Kasumi-1 (cell line): ENCODE data around the gene MYRF.

Source experiments
- DNase-seq, 2 experiments: peaks; one replicate each; lab custom pipeline; 2025; lab: John Stamatoyannopoulos, UW

The MYRF gene

DNA sequence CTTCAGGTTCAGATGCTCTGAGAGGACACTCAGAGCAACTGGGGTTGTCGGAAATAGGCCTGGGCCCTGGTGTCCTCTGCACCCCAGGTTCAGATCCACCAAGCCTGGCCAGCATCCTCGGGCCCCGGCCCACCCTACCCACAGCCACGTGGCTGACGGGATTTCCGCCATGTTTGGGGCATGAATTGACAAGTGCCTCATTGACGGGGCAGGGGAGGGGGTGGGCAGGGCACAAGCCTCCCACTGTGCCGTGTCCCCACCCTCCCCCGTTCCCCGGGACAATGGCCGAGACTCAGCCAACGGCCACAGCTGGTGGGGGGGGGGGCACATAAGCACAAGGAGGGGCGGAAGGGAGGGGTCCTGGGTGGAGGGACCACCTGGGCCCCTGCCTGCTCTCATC is 8.5 kb downstream of the MYRF start:
- no peak for DNase-seq

DNA sequence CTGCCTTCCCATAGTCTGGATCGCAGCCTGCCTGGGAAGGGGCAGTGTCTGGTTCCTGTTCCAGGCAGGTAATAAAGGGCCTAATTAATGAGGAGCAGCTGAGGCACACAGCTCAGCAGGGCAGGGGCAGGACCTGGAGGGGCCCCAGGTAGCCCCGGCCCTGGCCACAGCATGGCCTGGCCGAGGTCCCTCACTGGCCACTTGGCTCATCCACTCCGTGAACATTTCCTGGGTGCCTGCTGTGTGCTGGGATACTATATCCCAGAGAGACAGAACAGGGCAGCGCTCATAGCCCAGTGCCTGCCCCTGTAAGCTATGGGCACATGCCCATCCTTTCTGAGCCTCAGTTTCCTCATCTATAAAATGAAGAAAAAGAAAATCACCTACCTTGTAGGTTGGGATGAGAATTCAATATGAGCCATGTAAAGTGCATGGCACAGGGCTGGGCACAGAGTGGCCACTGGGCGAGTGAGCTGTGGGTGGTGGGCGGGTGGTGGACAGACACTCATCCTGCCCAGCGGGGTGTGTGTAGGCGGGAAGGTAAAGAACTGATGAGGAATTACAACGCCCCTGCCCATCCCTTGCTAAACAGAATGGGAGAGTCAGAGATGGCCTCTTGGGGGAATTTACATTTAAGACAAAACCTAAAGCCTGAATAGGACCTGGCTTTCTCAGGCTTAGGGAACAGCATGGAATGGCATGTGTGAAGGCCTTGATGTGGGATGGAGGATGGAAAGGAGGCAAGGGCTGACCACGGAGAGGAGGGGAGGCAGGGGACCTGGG is 9.2 kb downstream of the MYRF start:
- no peak for DNase-seq

DNA sequence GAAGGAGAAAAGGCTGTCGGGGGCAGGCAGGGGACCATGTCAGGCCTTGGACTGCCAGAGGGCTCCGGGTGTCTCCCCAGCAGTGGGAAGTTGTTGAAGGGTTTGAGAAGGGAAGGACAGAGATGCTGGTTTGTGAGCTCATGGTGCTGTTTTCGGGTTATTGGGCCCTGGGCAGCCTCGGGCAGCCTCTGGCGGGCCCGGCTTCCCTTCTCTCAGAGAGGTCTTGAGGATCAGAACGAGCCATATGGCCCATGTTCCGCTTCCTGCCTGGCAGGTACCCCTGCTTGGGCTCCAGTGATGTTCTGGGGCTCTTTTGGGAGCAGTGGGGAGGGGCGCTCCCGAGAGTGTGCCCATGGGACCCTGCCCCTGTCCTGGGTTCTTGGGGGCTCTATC is 9.8 kb downstream of the MYRF start:
- DNase-seq = no peak

- no peak for DNase-seq
Observed at GRCh38 chr11:61762798-61763197, 10.4 kb downstream of the MYRF start.

DNA sequence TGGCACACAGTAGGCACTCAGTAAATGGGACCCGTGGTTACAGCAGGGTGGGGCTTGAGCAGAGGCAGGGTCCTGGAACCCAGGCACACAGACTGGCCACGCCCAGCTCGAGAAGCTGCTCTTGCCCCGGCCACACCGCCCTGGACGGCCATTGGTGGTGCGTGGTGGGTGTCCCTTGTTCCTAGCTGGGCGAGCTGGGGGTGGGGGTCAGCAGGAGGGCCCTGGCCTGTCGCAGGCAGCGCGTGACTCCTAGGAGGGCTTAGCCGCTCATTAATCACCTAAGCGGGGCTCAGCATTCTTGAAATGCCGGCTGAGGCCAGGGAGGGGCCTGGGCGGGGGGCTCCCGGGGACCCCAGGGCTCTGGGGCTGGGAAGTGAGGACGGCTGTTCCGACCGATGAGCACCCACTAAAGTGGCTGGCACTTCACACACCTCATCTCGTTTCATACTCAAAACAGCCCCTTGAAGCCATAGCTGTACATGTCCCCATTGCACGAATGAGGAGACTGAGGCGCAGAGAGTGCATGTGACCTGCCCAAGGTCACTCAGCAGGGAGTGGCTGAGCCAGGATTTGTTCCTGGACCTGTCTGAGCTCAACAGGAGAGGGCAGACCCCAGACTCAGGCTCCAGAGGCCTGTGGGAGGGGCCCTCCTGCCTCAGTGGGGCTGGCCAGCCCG is 11.6 kb downstream of the MYRF start:
- no peak for DNase-seq

DNA sequence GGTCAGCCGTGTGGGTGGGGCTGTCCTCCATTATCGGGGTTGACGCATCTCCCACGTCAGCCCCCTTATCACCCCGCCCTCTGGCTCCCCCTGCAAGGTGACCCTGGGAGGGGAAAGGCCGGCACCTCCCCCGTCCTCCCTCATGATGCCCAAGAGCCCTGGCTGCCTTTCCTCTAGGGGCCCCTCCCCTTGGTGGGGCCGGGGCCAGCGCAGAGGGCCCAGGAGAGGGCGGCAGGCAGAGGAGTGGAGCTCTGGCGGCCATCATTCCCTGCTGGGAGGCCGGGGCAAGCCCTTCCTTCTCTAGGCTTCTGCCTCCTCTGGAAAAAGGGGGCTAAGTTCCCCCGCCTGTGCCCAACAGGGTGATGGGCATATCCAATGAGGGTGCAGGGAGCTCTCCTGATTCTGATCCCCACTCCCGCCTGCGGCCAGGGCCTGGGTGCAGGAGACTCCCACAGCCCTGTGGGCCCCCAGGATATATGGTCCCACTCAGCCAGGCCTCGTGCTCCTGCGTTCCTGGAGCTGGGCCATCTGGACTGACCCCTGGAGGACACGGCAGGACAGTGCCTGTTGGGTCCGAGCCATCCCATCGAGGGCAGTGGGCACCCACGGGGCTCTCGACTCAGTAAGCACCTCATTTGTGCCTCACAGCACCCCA is 12.3 kb downstream of the MYRF start:
- no peak for DNase-seq

DNA sequence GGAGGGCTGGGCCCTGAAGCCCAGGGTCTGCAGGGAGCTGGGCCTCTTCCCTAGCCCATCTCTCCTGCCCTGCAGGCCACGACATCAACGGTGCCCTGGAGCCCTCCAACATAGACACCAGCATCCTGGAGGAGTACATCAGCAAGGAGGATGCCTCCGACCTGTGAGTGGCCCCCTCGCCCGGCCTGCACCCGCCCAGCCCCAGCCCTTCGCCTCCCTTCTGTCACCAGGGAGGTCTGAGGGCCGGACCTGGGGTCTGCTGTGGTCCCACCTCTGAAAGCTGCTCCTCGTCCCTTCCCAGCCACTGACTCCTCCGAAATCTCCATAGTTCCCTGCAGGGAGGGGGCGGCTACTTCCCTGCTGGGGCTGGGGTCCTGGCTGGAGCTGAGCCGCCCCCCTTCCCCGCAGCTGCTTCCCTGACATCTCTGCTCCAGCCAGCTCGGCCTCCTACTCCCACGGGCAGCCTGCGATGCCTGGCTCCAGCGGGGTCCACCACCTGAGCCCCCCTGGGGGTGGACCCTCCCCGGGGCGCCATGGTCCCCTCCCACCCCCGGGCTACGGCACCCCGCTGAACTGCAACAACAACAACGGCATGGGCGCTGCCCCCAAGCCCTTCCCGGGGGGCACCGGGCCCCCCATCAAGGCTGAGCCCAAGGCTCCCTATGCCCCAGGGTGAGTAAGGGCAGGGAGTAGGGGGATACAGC is 13.3 kb downstream of the MYRF start:
- DNase-seq = no peak

- DNase-seq = no peak
Observed at GRCh38 chr11:61766353-61766841, 14.0 kb downstream of the MYRF start.

GRCh38 chr11:61768376-61769076 is 16.1 kb downstream of the MYRF start:
- no peak for DNase-seq

DNA sequence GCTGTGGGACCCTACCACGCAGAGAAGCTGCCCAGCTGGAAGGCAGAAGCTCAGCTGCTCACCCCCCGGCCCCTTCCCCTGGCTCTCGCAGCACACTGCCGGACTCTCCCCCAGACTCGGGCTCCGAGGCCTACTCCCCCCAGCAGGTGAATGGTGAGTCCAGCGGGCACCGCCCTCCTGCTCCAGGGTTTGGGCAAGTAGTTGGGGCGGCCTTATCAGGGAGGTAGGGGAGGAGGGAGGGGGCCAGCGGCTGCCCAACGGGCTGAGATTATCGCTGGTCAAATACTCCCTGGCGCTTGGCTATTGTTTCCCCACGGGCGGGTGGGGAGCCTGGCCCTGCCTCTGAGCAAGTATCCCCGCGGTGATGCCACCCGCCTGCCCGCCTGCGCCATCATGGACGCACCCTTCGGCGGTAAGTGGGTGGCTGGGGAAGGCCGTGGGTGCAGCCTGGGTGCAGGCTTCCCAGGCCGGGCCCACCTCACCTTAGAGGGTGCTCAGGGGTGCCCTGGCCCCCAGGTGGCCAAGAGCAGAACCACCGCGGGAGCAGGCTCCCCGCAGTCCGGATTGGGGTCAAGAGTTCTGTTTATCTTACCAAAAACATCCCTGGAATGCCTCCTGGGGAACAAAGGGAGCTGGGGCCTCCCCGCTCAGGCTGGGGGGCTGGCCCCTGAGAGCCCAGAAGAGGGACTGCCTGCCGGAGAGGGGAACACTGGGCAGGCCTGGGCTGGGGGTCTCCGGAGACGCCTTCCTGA is 16.9 kb downstream of the MYRF start:
- DNase-seq = no peak

DNA sequence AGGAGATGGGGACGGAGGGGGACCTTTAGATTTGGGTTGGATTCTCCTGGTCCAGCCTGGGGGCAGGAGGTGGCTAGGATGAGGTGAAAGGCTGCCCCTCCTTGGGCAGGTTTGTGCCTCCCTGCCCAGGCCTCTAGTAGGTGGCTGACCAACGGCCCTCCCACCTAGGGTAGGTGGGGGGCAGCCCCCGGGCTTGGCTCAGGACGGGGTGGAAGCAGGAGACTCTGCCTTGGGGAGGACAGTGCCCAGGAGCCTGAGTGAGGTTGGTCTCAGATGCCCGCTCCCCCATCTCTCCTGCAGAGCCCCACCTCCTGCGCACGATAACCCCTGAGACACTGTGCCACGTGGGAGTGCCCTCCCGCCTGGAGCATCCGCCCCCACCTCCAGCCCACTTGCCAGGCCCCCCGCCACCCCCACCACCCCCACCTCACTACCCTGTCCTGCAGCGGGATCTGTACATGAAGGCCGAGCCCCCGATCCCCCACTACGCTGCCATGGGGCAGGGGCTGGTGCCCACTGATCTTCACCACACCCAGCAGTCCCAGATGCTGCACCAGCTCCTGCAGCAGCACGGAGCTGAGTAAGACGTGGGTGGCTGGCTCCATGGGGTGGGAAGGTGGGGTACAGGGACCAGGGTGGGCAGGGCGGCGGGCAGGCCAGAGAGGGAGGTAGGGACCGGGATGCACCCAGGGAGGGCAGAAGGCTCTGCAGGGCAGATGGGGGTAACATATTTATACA is 17.7 kb downstream of the MYRF start:
- DNase-seq = no peak

DNA sequence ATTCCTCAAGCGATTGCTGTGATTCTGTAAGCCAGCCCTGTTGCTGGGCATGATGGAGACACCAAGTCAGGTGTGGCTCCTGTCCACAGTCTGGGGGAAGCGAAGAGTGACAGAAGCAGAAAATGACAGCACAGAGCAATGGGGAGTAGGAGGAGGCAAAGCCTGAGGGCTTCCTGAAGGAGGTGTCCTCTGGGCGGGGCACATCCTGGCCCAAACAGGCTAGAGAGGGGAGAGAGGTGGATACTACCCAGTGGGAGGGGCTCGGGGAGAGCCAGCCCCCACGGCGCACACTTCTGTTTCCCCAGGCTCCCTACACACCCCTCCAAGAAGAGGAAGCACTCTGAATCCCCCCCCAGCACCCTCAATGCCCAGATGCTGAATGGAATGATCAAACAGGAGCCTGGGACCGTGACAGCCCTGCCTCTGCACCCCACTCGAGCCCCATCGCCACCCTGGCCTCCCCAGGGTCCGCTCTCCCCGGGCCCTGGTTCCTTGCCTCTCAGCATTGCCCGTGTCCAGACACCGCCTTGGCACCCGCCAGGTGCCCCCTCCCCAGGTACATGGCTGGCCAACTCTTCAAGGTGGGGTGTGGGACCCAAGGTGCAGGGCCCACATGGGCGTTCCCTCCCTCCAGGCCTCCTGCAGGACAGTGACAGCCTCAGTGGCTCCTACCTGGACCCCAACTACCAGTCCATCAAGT is 18.9 kb downstream of the MYRF start:
- no peak for DNase-seq

DNA sequence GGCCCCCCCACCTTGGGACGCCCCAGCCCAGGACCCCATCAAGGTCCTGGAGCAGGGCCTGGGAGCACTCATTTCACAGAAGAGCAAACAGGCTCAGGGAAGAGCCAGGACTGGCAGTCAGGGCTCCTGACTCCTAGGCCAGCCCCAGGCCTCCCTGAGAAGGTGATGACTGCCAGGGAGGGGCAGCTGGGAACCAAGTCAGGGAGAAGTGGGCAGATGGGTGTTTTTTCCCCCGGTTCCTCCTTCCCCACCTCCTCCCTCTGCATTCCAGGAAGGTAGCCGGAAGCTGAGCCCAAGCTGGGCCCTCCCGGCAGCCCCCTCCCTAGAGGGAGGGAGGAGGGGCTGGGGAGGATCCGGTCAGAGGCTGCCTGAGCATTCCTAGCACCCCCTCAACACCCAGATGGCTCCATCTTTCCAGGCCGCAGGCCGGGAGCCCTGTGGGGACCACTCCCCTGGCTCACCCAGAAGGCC is 19.6 kb downstream of the MYRF start:
- DNase-seq = no peak

DNA sequence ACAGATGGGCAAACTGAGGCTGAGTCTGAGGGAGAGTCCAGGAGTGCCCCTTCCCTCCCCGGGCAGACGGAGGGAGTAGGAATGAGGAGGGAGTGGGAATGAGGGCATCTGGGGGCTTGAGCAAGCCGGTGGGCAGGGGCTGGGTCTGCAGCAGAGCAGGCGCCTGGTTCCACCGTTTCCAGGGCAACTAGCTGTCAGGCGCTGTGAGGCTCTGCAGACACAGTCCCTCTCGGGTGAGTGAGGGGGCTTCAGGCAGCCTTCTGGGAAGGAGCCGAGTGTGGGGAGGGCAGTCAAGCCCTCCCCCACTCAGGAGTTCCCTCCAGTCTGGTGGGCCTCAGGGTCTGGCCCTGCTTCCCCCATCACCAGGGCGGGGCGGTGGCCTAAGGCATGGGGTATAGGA is 20.9 kb downstream of the MYRF start:
- no peak for DNase-seq

GRCh38 chr11:61773809-61774208 is 21.4 kb downstream of the MYRF start:
- DNase-seq = no peak

GRCh38 chr11:61774411-61774810 is 22.0 kb downstream of the MYRF start:
- DNase-seq = no peak

DNA sequence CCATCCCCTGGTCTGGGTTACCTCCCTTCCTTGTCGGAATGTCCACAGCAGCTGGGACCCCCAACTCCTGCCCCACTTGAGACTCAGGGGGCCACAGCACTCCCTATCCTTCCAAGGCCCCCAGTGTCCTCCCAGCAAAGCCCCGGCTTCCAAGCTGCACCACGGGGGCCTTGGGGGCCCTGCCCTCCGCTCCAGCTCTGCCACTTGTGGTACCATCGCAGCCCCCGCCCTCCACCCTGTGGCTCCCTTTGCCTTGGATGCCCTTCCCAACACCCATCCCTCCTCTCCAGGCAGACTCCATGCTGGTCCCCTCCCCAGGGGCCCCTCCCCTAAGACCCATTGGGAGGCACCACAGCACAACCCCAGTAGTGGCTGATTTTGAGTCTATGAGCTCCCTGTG is 22.7 kb downstream of the MYRF start:
- DNase-seq = no peak

GRCh38 chr11:61775606-61776554 is 23.4 kb downstream of the MYRF start:
- DNase-seq = no peak
